ENCODE measurements around the gene PLXDC2.

DNA sequence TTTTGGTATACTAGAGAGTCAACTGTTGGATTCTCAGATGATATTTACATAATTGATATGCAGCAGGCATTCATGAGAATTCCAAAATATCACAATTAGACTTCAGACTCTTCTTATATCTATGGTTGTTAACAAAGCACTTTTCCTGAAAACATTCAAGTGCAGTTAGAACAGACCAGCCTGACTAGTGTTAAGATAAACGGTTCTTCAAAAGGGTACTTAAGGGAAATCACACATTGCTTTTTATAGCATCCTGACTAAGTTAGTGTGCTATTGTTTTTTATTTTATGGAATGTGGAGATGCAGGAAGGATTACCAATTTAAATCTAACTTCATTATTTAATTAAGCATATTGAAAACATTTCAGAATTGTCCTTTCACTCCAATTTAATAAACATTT, 405.1 kb downstream of the PLXDC2 start:
- TF ChIP-seq CTCF (IDR thresholded peaks at IDR 0.05; ENCODE audit: poor library complexity) (no peak), EZH2phosphoT487 (IDR thresholded peaks at IDR 0.05; ENCODE audit: low read depth, severe bottlenecking, unreplicated experiment) (no peak), EZH2 (IDR thresholded peaks at IDR 0.05; ENCODE audit: borderline replicate concordance) (no peak)

All from hepatocyte (in vitro differentiated cells).